ENCODE results near the gene TTC4.

Gene TTC4

DNA sequence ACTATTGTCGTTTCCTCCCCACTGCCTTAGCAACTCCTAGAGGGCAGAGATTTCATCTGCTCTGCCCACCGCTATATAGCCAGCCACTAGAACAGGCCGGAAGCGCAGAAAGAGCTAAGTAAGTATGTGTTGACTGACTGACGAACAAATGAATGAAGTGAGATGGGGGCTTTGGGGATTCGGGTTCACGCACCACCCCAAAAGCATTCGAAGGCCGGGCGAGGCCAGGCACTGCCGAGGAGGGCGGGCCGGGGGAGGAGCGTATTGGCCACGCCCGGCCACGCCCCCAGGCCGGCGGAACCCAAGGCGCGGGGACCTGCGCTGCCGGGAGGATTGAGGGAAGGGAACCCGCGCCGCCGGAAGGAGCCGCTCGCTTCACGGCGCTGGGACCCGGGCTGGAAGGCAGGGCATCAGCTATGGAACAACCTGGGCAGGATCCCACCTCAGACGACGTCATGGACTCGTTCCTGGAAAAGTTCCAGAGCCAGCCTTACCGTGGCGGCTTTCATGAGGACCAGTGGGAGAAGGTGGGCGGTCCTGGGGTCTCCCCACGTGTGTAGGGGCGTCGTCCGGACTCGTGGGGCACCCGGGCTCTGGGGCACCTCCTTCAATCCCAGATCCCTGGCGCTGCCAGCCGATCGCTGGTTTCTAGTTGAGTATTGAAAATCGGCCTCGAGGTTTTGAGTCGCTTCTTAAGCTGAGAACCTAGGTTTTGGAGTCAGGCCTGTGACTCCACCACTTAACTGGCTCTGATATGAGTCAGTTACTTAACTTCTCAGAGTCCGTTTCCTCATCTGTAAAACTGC is at the start of gene TTC4:
TTC4 (plus strand) TSS at position 369 of the 806 bp plus-strand sequence; CDS start at position 417, 48 bp downstream.
- DNase-seq: peak; percentile 91

DNA sequence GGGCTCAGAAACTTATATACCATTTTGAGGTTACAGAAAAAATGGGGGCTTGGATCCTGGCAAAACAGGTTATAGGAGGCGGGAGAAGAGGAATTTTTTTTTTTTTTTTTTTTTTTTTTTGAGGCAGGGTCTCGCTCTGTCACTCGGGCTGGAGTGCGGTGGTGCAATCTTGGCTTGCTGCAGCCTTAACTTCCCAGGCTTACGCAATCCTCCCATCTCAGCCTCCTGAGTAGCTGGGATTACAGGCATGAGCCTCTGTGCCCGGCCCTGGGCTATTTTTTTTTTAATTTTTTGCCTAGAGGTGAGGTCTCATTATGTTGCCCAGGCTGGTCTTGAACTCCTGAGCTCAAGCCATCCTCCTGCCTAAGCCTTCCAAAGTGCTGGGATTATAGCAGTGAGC is 49.3 kb upstream of the TTC4 start:
- DNase-seq: no peak

GRCh38 chr1:54667797-54668196 is 47.9 kb upstream of the TTC4 start:
- no peak for DNase-seq

DNA sequence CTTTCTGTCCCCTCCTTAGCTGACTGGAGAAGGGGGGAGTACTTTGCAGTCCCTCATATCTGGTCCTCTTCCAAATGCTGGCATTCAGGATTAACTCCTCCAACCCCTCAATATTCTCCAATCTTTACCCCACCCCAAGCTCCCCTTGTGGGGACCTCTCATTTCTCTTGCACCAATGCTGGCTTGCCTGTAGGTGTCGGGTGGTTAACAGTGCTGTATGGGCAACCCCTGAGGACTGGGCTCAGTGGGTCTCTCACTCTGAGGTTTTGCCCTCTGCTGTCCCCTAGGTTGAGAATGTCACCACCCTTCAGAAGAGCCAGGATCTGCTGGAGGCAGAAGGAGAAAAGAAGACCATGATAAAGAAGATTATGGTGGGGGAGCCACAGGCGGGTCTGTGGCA is 47.1 kb upstream of the TTC4 start:
- DNase-seq: no peak

- DNase-seq: peak; percentile 56
Observed at GRCh38 chr1:54671985-54672608, 43.6 kb upstream of the TTC4 start.

- DNase-seq: no peak
Observed at GRCh38 chr1:54678776-54679643, 36.7 kb upstream of the TTC4 start.

DNA sequence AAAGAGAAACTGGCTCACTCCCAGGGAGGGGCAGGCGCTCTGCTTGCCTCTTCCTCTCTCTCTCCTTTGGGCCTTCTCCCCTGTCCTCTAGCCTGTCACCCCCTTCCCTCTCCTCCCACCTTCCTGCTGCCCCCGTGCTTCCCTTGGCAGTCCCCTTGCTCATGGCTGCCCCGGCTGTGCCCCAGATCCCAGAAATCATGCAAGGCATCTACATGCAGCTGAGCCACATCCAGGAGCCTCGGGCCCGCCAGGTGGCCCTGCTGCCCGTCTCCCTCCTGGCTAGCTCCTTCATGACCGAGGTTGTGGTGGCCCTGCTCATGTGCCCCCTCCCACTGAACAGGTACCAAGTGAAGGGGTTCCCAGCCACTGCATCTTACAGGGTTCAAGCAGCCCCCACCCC is 36.0 kb upstream of the TTC4 start:
- DNase-seq: no peak

GRCh38 chr1:54680387-54680786 is 35.3 kb upstream of the TTC4 start:
- DNase-seq: no peak

- peak; percentile 37 for DNase-seq
Observed at GRCh38 chr1:54681358-54681757, 34.3 kb upstream of the TTC4 start.

- no peak for DNase-seq
Observed at GRCh38 chr1:54683453-54683852, 32.2 kb upstream of the TTC4 start.

GRCh38 chr1:54685335-54685905 is 30.2 kb upstream of the TTC4 start:
- DNase-seq: no peak

GRCh38 chr1:54686155-54686554 is 29.5 kb upstream of the TTC4 start:
- no peak for DNase-seq

DNA sequence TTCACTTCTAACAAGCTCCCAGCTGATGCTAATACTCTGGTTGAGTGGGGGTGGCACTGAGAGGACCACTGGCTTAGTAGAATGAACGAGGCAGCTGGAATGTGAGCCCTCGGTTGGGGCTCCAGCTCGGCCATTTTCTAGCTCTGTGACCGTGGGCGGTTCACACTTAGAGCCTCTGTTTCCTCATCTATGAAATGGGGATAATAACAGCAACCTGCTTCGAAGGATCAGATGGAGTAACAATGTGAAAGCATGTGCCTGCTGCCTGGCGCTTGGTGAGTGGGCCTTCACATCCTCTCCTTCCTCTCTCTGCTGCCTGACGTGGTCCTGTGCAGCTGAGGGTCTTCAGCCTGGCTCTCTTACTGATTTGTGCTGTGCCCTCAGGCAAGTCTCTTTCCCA is 20.9 kb upstream of the TTC4 start:
- no peak for DNase-seq

DNA sequence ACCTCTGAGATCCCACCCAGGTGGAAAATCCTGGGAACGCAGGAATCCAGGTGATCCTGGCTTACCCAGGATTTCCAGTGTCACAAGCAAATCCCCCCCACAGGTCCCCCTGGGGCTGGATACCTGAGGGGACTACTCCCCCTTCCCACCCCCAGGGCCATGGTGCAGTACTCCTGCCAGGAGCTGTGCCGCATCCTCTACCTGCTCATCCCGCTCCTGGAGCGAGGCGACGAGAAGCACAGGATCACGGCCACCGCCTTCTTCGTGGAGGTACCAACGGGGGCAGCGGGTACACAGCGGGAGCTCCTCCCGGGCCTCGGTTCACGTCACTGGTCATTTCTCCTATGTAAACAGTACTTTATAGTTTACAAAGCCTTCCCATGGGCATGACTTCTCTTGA is 20.4 kb upstream of the TTC4 start:
- DNase-seq: no peak

DNA sequence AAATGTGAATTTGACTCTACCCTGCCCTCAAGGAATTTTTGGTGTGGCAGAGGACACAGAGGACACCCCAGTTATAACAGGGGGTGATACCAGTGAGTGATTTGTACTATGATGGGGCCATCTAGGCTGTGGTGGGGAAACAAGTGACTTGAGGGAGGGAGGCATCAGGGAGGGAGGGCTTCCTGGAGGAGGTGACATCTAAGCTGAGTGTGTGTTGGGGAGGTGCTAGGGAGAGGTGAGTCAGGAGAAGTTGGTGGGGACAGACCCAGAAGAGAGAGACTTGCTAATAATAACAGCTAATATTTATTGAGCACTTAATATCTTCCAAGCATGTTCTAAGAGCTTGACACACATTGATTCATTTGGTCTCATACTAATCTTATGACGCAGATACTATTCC is 19.9 kb upstream of the TTC4 start:
- no peak for DNase-seq

- no peak for DNase-seq
Observed at GRCh38 chr1:54696262-54696661, 19.4 kb upstream of the TTC4 start.

GRCh38 chr1:54697896-54698295 is 17.8 kb upstream of the TTC4 start:
- no peak for DNase-seq

DNA sequence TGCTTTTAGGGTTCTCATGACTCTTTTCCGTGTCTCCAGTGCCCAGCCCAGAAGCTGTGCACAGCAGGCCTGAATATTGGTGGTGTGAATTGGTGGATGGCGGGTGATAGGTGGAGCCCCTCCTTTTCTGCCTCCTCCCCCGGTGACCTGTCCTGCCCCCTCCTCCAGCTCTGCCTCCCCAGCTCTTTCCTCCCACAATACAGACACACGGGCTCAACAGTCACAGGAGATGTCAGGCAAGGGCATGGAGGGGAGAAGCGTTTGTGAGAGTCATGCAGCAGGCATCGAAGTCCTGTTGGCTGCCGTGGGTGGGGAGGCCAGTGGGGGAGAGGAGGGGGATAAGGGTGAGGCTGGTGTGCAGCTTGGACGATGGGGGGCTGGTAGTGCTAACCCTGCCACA is 17.3 kb upstream of the TTC4 start:
- DNase-seq: no peak

DNA sequence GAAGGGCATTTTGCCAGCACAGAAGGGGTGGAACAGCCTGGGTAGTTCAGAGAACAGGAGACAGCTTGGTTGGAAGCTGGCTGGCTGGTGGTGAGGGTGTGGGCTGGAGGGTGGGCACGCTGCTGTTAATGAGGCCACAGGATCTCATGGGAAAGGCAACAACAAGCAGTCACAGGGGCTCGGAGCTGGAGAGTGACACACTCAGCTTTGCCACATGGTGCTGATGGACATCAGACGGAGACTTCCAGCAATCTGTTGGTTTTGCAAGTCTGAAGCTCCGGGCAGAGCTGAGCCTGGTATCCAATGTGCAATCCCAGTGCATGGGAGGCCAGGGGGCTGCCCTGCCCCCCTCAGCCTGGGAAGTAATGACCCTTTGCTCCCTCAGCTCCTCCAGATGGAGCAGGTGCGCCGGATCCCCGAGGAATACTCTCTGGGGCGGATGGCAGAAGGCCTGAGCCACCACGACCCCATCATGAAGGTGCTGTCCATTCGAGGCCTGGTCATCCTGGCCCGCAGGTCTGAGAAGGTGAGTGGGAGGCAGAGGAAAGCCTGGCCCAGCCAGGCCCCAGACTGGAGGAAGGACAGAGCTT is 15.6 kb upstream of the TTC4 start:
- DNase-seq: peak; percentile 41

- no peak for DNase-seq
Observed at GRCh38 chr1:54701066-54701465, 14.6 kb upstream of the TTC4 start.

- no peak for DNase-seq
Observed at GRCh38 chr1:54701996-54702395, 13.7 kb upstream of the TTC4 start.

- DNase-seq: no peak
Observed at GRCh38 chr1:54703471-54703870, 12.2 kb upstream of the TTC4 start.

DNA sequence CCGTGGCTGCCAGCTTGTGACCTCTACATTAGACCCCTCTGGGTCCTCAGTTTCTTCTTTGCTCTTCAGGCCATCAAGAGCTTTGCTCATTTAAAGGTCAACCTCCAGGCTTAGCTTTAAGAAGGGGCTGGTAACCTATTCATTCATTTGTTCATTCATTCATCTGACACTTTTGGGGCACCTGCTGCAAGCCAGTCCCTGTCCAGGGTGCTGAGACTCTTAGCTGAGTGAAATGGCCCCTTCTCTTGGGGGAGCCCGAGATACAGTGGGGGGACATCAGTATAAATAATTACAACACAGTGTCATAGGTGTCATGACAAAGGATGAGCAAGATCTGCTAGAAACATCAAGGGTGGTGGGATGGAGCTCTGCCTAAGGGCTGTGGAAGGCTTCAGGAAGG is 10.5 kb upstream of the TTC4 start:
- DNase-seq: no peak

Data from NCI-H2171 treated with DMSO at 0.1 percent for 48 hours (cell line).